ENCODE data around the gene PAN3.
A peak's percentile ranks its signal among the peaks of the same experiment; 100 is the strongest.
"Not testable (repeated sequence)": the region's sequence is repeated elsewhere in the genome, so short reads cannot be mapped to it uniquely, and the experiment has no call there.

Gene PAN3

GRCh38 chr13:28138012-28138755 lies at the start of gene PAN3:
Gene PAN3 (plus strand): TSS chr13:28138545. CDS start chr13:28138658, 113 bp downstream.
- peak; percentile 87 for DNase-seq (ENCODE audit: low read depth)

DNA sequence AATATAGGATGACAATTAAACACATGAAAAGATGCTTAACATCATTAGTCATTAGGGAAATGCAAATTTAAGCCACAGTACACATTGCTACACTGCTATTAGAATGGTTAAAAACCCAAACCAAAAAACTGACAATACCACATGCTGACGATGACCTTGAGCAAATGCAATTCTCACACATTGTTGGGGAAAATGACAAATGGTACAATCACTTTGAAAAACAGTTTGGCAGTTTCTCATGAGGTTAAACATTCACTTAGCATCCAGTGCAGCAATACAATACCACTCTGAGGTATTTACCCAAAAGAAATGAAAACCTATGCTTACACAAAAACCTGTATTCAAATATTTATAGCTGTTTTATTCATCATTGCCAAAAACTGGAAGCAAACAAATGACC lies 49.3 kb upstream of the PAN3 start:
- DNase-seq (ENCODE audit: low read depth) = no peak

GRCh38 chr13:28092431-28092830 lies 45.9 kb upstream of the PAN3 start:
- DNase-seq (ENCODE audit: low read depth) = no peak

DNA sequence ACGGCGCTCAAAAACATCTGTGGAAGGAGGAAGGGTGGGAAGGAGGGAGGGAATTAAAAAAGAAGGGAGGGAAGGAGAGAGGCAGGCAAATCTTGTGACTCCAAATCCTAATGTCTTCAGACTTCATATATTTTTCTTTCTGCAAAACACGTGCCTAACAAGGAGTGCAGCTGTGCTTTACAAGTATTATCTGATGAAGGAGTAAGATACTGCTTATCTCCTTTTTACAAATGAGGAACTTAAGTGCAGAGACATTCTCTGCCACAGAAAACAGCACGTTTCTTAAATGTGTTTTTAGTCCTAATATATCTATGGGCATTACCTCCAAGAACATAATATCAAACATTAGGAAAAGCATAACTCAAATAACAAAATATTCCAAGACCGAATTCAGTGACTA lies 44.5 kb upstream of the PAN3 start:
- no peak for DNase-seq (ENCODE audit: low read depth)

DNA sequence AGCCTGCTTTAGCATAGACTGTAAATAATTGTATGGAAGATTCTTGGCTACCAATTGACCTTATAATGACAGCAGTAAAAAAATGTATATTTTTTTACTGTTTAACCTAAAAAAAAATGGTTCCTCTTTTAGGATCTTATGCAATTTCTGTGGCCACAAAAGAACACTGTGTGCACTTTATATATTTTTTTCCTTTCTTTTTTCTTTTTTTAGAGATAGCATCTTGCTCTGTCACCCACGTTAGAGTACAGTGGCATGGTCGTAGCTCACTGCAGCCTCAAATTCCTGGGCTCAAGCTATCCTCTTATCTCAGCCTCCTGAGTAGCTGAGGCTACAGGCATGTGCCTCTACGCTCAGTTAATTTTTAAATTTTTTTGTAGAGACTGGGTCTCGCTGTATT lies 44.0 kb upstream of the PAN3 start:
- no peak for DNase-seq (ENCODE audit: low read depth)

DNA sequence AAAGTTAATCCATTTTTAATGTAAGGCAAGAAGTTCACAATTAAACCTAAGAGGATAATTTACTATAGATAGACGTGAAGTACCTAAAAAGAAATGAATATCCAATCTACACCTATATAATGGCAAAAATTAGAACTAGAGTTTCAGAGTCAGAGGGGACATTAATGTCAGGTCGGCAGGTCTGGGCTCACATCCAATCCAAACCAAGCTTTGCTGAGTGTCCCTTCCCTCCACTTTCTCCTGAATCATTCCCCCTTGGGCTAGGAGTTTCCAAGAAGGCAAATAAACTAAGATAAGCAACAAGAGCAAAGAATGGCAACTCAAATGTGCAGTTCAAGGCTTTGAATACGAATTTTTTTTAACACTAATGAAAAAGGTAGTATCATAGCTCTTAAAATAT lies 40.8 kb upstream of the PAN3 start:
- no peak for DNase-seq (ENCODE audit: low read depth)

DNA sequence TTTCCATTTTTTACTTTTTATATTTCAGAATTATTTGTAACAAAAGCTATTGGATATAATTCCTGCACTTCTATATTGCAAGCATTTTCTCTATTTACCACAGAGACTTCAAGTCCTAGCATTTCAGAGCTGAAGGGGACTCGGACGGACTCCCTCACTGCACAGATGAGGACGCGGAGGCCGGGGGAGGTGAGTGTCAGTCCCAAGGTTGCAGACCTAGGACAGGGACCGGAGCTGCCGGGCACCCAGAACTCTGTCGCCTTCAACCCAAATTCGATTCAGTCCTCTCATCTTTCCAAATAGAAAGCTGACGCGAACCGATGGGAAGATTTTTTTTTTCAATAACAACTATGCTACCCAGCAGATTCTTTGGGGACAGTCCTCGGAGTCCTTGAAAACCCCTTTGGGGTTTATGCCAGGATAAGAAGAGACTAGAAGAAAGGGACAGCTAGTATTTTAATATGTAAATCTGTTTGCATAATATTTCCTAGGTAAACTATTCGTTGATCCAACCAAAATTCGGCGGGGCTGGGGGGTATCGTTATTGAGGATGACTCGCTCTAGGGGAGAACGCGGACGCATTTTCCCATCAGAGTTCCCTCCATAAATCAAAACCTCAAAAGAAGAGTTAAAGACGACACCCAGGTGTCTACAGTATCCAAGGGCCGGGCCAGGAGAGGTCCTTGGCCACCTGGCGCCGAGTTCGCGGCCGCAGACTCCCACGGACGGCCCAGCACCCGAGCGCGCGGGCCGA lies 38.8 kb upstream of the PAN3 start:
- no peak for DNase-seq (ENCODE audit: low read depth)

DNA sequence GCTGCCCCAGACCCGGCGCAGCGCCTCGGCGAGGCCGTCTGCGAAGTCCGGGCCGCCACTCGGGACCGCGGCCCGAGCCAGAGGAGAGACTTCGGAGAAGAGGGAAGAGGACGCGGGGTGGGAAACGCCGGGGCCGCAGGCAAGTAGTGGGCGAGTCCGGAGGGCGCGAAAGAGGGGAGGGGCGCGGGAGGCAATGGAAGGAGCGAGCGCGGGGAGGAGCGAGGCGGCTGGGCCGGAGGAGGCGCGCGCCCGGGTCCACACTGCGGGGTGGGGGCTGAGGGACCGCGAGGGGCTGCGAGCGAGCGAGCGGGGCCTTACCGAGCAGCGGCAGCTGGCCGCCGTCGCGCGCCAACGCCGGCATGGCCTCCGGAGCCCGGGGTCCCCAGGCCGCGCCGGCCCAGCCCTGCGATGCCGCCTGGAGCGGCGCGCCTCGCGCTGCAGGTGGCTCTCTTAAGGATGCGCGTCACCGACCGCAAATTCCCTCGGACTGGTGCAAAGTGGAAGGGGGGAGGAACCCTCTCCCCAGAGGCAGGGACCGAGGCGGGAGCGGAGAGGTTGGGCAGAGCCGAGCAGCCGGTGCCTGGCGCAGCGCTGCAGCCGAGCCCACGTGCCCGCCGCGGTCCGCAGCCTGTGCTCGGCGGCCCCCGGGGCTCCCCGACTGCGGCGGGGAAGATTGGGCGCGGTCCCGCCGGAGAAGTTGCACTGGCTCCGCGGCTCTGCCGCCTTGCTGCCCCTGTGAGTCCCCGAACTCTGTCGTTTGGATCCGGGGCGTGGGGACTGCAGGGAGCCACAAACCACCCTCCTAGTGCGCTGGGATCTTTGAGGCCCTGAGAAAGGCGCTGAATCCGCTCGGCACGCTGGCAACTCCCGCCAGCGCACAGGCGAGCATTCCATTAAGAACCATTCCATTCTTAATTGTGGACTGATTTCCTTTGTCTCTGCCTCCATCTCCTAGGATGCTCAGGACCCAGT lies 37.9 kb upstream of the PAN3 start, which contains the start of gene FLT3:
Gene FLT3 (minus strand): TSS at position 427 of the 972 bp plus-strand sequence. CDS start 66 bp downstream, at position 361.
- no peak for DNase-seq (ENCODE audit: low read depth)

DNA sequence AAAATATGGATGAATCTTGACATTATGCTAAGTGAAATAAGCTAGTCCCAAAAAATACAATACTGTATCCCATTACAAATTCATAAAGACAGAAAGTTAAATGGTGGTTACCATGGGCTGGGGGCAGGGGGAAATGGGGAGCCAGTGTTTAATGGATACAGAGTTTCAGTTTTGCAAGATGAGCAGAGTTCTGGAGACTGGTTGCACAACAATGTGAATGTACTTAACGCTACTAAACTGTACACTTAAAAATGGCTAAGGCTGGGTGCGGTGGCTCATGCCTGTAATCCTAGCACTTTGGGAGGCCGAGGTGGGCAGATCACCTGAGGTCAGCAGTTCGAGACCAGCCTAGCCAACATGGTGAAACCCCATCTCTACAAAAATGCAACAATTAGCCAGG lies 36.5 kb upstream of the PAN3 start:
- not testable (repeated sequence) for DNase-seq (ENCODE audit: low read depth)

DNA sequence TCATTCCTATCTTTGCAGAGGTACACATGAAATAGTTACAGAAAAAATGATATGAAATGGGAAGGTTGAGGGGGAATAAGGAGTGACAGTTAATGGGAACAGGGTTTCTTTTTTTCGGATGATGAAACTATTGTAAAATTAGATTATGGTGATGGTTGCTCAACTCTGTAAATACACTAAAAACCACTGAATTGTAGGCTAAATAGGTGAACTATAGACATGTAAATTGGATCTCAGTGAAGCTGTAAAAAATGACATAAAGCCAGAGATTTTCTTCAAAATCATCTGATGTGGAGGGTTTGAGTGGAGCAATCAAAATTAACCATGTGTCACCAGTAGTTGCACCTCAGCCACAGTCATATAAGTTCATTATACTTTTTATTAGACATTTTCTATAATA lies 31.4 kb upstream of the PAN3 start:
- DNase-seq (ENCODE audit: low read depth) = no peak

DNA sequence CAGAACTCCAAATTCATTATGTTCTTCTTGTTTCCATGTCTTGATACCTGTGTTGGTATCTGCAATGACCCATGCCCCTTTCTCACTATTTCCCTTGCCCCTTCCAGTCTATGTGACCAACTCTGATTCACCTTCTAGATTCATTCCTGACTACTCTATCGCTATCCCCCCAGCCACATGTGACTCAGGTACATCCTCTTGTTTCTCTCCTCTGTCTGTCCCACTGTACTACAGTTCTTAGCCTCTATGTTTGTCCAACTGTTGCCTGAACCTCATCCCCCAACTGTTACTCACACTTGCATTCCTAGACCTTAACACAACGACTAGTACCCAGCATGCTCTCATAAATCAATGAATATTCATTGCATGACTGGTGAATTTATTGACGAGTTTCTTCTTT lies 27.9 kb upstream of the PAN3 start:
- DNase-seq (ENCODE audit: low read depth) = no peak

GRCh38 chr13:28116736-28117135 lies 21.6 kb upstream of the PAN3 start:
- DNase-seq (ENCODE audit: low read depth) = no peak

- no peak for DNase-seq (ENCODE audit: low read depth)
Observed at GRCh38 chr13:28117689-28118377, 20.5 kb upstream of the PAN3 start.

- no peak for DNase-seq (ENCODE audit: low read depth)
Observed at GRCh38 chr13:28120317-28120716, 18.0 kb upstream of the PAN3 start.

DNA sequence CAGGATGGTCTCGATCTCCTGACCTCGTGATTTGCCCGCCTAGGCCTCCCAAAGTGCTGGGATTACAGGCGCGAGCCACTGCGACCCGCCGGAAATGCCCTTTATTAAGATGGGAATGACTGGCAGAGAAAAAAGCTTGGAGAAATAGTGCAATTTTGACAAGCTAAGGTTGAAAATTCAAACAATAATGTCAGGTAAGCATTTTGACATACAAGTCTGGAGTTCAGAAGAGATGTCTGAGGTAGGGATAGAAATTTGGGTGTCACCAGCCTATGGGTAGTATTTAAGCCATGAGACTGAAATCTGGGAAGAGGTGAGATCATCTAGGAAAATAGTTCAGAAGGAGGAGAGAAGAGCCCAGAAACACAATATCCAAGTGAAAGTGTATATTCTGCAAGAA lies 17.1 kb upstream of the PAN3 start:
- DNase-seq (ENCODE audit: low read depth) = no peak

- no peak for DNase-seq (ENCODE audit: low read depth)
Observed at GRCh38 chr13:28128030-28128429, 10.3 kb upstream of the PAN3 start.

DNA sequence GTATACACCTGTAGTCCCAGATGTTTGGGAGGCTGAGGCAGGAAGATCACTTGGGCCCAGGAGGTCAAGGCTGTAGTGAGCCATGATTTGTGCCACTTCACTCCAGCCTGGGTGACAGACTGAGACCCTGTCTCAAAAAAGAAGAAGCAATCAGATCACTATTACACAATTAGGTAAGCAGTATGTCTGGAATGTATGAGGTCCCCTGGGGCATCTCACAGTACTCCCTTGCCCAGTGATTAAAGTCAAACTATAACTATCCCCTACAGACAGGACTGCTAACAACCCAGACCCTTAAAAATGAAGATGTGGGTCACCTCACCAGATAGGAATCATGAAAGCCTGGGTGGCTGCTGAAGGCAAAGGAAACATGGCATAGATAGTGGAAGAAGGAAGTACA lies 9.4 kb upstream of the PAN3 start:
- DNase-seq (ENCODE audit: low read depth) = no peak

- DNase-seq (ENCODE audit: low read depth) = no peak
Observed at GRCh38 chr13:28129911-28130693, 8.2 kb upstream of the PAN3 start.

- no peak for DNase-seq (ENCODE audit: low read depth)
Observed at GRCh38 chr13:28131646-28132045, 6.7 kb upstream of the PAN3 start.

GRCh38 chr13:28136916-28137315 lies 1.4 kb upstream of the PAN3 start:
- no peak for DNase-seq (ENCODE audit: low read depth)

DNA sequence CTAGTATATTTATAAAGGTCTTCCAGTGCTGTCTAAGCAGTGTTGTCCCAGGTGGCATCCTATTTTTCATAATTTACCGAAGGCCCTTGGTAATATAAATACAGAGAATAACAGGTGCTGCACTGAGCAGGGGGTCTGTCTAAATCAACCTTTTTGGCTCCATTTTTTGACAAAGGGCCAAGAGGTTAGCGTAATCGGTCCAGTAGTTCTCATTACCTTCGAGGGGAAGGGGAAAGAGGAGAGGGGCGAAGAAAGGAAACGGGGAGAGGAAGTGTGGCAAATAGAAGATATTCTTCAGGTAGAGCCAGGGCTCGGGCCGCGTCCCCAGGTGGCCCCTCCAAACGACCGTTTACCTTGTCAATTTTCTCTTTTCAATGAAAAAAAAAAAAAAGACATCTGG lies 749 bp upstream of the PAN3 start:
- DNase-seq (ENCODE audit: low read depth) = no peak

Data from activated T-helper 1 cell treated with Interleukin-2 at 50 U/mL for 16 hours (primary cell).